ENCODE data around the gene FUOM.

Gene FUOM

GRCh38 chr10:133357285-133358161 lies at the start of gene FUOM:
Gene FUOM, minus strand, starts transcription at chr10:133358019. Its CDS starts 12 bp downstream, at chr10:133358007.
- DNase-seq: no peak

GRCh38 chr10:133405844-133406527 lies 48.2 kb upstream of the FUOM start:
- DNase-seq: no peak

GRCh38 chr10:133405272-133405671 lies 47.5 kb upstream of the FUOM start:
- no peak for DNase-seq

- no peak for DNase-seq
Observed at GRCh38 chr10:133403784-133404183, 46.0 kb upstream of the FUOM start.

- DNase-seq: no peak
Observed at GRCh38 chr10:133403359-133403758, 45.5 kb upstream of the FUOM start.

GRCh38 chr10:133401981-133402725 lies 44.3 kb upstream of the FUOM start:
- no peak for DNase-seq

GRCh38 chr10:133401500-133401899 lies 43.7 kb upstream of the FUOM start:
- no peak for DNase-seq

GRCh38 chr10:133400624-133401424 lies 43.0 kb upstream of the FUOM start:
- DNase-seq: no peak

- DNase-seq: no peak
Observed at GRCh38 chr10:133399123-133399601, 41.3 kb upstream of the FUOM start.

- no peak for DNase-seq
Observed at GRCh38 chr10:133397938-133398337, 40.1 kb upstream of the FUOM start.

GRCh38 chr10:133396035-133396624 lies 38.3 kb upstream of the FUOM start:
- DNase-seq: no peak

GRCh38 chr10:133394801-133395221 lies 37.0 kb upstream of the FUOM start:
- no peak for DNase-seq

GRCh38 chr10:133394064-133394663 lies 36.3 kb upstream of the FUOM start, which contains the start of gene MTG1:
Gene MTG1, plus strand, starts transcription at chr10:133394157. Its CDS starts 64 bp downstream, at chr10:133394221.
- DNase-seq: no peak

GRCh38 chr10:133393401-133394063 lies 35.7 kb upstream of the FUOM start:
- DNase-seq: no peak

GRCh38 chr10:133391761-133392518 lies 34.1 kb upstream of the FUOM start:
- no peak for DNase-seq

GRCh38 chr10:133391249-133391635 lies 33.4 kb upstream of the FUOM start:
- DNase-seq: no peak

- DNase-seq: no peak
Observed at GRCh38 chr10:133390597-133391248, 32.9 kb upstream of the FUOM start.

GRCh38 chr10:133388973-133389818 lies 31.4 kb upstream of the FUOM start:
- no peak for DNase-seq

Data from NCI-H1694 (cell line).